Measurements from ENCODE around the gene UNC13C.

Gene UNC13C

DNA sequence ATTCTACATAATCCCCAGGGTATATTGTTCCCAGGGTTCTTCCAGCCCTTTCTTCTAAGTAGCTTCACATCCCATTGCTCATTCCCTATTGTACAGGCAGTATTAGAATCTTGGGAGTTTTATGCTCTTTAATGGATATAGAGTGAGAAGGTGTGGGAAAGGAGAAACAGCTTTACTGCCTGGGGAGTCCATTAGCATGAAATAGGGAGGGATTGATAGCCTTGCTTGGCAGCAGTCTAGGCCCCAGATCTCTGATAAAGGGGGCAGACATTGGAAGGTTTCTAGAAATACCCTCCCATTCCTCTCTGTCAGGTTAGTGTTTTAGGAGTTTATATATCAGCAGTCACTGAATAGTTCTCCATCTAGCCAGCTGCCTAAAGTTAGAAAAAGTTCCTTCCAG, 334.3 kb downstream of the UNC13C start:
- TF ChIP-seq ZNF548 (tag by site-specific recombination; IDR thresholded peaks at IDR 0.05) (no peak), KLF16 (tag by site-specific recombination; IDR thresholded peaks at IDR 0.05) (no peak), ZBTB20 (tag by site-specific recombination; IDR thresholded peaks at IDR 0.05) (no peak), ZNF558 (tag by site-specific recombination; IDR thresholded peaks at IDR 0.05) (no peak), KLF1 (tag by site-specific recombination; IDR thresholded peaks at IDR 0.05) (no peak), ZNF10 (tag by site-specific recombination; IDR thresholded peaks at IDR 0.05) (no peak), ZNF214 (tag by site-specific recombination; IDR thresholded peaks at IDR 0.05; ENCODE audit: borderline replicate concordance) (no peak), ZNF426 (tag by site-specific recombination; IDR thresholded peaks at IDR 0.05) (no peak), ZNF837 (tag by site-specific recombination; IDR thresholded peaks at IDR 0.05) (no peak), ZNF501 (tag by site-specific recombination; IDR thresholded peaks at IDR 0.05) (no peak)
- TF ChIP-seq, protein P1, sequence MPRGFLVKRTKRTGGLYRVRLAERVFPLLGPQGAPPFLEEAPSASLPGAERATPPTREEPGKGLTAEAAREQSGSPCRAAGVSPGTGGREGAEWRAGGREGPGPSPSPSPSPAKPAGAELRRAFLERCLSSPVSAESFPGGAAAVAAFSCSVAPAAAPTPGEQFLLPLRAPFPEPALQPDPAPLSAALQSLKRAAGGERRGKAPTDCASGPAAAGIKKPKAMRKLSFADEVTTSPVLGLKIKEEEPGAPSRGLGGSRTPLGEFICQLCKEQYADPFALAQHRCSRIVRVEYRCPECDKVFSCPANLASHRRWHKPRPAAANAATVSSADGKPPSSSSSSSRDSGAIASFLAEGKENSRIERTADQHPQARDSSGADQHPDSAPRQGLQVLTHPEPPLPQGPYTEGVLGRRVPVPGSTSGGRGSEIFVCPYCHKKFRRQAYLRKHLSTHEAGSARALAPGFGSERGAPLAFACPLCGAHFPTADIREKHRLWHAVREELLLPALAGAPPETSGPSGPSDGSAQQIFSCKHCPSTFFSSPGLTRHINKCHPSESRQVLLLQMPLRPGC (tag by site-specific recombination; IDR thresholded peaks at IDR 0.05) = no peak
- TF ChIP-seq, protein P2, sequence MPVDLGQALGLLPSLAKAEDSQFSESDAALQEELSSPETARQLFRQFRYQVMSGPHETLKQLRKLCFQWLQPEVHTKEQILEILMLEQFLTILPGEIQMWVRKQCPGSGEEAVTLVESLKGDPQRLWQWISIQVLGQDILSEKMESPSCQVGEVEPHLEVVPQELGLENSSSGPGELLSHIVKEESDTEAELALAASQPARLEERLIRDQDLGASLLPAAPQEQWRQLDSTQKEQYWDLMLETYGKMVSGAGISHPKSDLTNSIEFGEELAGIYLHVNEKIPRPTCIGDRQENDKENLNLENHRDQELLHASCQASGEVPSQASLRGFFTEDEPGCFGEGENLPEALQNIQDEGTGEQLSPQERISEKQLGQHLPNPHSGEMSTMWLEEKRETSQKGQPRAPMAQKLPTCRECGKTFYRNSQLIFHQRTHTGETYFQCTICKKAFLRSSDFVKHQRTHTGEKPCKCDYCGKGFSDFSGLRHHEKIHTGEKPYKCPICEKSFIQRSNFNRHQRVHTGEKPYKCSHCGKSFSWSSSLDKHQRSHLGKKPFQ (tag by site-specific recombination; IDR thresholded peaks at IDR 0.05) = no peak
- ChIA-PET CTCF (no interaction called here), POLR2A (no interaction called here)
- H3K9me3 ChIP-seq (ENCODE audit: control insufficient read depth, insufficient read depth, low read depth, low read length) = no peaks in the 10 kb centered on the region
- no peak overlapping the region for H3K4me3 ChIP-seq (ENCODE audit: low read depth, low read length)
- H3K4me1 ChIP-seq (ENCODE audit: control insufficient read depth, insufficient read depth, low read length) = no peaks in the 10 kb centered on the region
- H3K27ac ChIP-seq (ENCODE audit: extremely low read depth, low read depth, low read length) = no peak overlapping the region
- H3K36me3 ChIP-seq (ENCODE audit: control insufficient read depth in 2 of 2, insufficient read depth in 1 of 2, low read length in 2 of 2) = no peaks in the 10 kb centered on the region

DNA sequence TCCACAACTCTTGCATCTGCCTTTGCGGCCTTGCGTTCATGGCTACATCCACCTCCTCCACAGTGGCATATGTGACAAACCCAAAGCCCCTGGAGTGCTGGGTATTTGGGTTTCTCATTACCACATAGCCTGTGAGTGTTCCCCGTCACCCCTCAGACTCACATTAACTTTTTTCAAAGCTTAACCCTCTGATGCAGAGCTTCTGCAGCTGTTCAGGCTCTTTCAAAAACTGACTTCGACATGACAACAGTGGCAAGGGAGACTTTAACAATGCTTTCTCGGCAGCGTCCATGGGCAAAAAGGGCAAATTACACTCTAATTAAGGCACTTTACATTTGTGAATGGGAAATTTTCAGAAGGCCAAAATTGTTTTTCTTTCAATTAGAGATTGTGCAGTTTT, 343.2 kb downstream of the UNC13C start:
- H3K9me3 ChIP-seq (ENCODE audit: control insufficient read depth, insufficient read depth, low read depth, low read length) = no peaks in the 10 kb centered on the region
- H3K27ac ChIP-seq (ENCODE audit: extremely low read depth, low read depth, low read length) = no peak overlapping the region
- H3K4me1 ChIP-seq (ENCODE audit: control insufficient read depth, insufficient read depth, low read length) = no peaks in the 10 kb centered on the region
- no peaks in the 10 kb centered on the region for H3K36me3 ChIP-seq (ENCODE audit: control insufficient read depth in 2 of 2, insufficient read depth in 1 of 2, low read length in 2 of 2)
- CTCF ChIA-PET = no interaction called here
- no peak overlapping the region for H3K4me3 ChIP-seq (ENCODE audit: low read depth, low read length)
- POLR2A ChIA-PET = no interaction called here
- TF ChIP-seq, protein P3, sequence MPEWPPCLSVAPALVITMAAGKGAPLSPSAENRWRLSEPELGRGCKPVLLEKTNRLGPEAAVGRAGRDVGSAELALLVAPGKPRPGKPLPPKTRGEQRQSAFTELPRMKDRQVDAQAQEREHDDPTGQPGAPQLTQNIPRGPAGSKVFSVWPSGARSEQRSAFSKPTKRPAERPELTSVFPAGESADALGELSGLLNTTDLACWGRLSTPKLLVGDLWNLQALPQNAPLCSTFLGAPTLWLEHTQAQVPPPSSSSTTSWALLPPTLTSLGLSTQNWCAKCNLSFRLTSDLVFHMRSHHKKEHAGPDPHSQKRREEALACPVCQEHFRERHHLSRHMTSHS (tag by site-specific recombination; IDR thresholded peaks at IDR 0.05) = no peak
- TF ChIP-seq, protein P4, sequence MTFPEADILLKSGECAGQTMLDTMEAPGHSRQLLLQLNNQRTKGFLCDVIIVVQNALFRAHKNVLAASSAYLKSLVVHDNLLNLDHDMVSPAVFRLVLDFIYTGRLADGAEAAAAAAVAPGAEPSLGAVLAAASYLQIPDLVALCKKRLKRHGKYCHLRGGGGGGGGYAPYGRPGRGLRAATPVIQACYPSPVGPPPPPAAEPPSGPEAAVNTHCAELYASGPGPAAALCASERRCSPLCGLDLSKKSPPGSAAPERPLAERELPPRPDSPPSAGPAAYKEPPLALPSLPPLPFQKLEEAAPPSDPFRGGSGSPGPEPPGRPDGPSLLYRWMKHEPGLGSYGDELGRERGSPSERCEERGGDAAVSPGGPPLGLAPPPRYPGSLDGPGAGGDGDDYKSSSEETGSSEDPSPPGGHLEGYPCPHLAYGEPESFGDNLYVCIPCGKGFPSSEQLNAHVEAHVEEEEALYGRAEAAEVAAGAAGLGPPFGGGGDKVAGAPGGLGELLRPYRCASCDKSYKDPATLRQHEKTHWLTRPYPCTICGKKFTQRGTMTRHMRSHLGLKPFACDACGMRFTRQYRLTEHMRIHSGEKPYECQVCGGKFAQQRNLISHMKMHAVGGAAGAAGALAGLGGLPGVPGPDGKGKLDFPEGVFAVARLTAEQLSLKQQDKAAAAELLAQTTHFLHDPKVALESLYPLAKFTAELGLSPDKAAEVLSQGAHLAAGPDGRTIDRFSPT (tag by site-specific recombination; IDR thresholded peaks at IDR 0.05) = no peak
- TF ChIP-seq RBAK (tag by site-specific recombination; IDR thresholded peaks at IDR 0.05) = no peak
- TF ChIP-seq SP7 (tag by site-specific recombination; IDR thresholded peaks at IDR 0.05) = no peak
- no peak for TF ChIP-seq ZBTB20 (tag by site-specific recombination; IDR thresholded peaks at IDR 0.05)
- no peak for TF ChIP-seq ZFP3 (tag by site-specific recombination; IDR thresholded peaks at IDR 0.05; ENCODE audit: low read depth)
- no peak for TF ChIP-seq ZNF514 (tag by site-specific recombination; IDR thresholded peaks at IDR 0.05)
- TF ChIP-seq, protein P5, sequence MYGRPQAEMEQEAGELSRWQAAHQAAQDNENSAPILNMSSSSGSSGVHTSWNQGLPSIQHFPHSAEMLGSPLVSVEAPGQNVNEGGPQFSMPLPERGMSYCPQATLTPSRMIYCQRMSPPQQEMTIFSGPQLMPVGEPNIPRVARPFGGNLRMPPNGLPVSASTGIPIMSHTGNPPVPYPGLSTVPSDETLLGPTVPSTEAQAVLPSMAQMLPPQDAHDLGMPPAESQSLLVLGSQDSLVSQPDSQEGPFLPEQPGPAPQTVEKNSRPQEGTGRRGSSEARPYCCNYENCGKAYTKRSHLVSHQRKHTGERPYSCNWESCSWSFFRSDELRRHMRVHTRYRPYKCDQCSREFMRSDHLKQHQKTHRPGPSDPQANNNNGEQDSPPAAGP (tag by site-specific recombination; IDR thresholded peaks at IDR 0.05) = no peak
- TF ChIP-seq ZNF530 (tag by site-specific recombination; IDR thresholded peaks at IDR 0.05; ENCODE audit: low read depth) = no peak
- TF ChIP-seq, protein P6, sequence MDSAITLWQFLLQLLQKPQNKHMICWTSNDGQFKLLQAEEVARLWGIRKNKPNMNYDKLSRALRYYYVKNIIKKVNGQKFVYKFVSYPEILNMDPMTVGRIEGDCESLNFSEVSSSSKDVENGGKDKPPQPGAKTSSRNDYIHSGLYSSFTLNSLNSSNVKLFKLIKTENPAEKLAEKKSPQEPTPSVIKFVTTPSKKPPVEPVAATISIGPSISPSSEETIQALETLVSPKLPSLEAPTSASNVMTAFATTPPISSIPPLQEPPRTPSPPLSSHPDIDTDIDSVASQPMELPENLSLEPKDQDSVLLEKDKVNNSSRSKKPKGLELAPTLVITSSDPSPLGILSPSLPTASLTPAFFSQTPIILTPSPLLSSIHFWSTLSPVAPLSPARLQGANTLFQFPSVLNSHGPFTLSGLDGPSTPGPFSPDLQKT (IDR thresholded peaks at IDR 0.05; ENCODE audit: borderline replicate concordance, low read depth, low read length) = no peak
- no peak for TF ChIP-seq SP2 (tag by site-specific recombination; IDR thresholded peaks at IDR 0.05)
- TF ChIP-seq ZNF768 (tag by site-specific recombination; IDR thresholded peaks at IDR 0.05) = no peak
- TF ChIP-seq ZNF221 (tag by site-specific recombination; IDR thresholded peaks at IDR 0.05; ENCODE audit: borderline replicate concordance) = no peak
- TF ChIP-seq OVOL3 (tag by site-specific recombination; IDR thresholded peaks at IDR 0.05) = no peak
- no peak for TF ChIP-seq ZBTB1 (tag by site-specific recombination; IDR thresholded peaks at IDR 0.05)

All from HEK293 (cell line).